ENCODE results near the gene MLXIP. TPM values are rescaled to one million over a fixed set of nuclear protein-coding genes. Genes with fewer than 3 reads are reported as not detected.

MLXIP gene
- total RNA-seq, 4 donors from 2014 or later, result 34.0 to 70.1 (median 46.2) TPM

DNA sequence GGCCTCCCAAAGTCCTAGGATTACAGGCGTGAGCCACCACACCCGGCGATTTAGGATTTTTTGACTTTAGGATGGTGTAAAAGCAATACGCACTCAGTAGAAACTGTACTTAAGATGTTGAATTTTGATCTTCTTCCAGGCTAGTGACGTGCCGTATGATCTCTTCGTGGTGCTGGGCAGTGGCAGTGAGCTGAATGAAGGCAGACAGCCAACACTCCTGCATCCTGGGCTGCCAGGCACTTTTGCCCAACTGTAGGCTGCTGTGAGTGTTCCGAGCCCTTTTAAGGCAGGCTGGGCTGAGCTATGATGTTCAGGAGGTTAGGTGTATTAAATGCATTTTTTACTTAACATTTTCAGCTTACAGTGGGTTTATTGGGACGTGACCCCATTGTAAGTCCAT, 74.2 kb downstream of the MLXIP start:
- Histone ChIP-seq H3K27me3 (no peaks in the 10 kb centered on the region), H3K4me3 (replicated peaks in 1 of 3) (no peak overlapping the region), H3K9me3 (no peaks in the 10 kb centered on the region), H3K27ac (no peak overlapping the region), H3K4me1 (no peaks in the 10 kb centered on the region), H3K36me3 (no peaks in the 10 kb centered on the region)
- TF ChIP-seq, protein P1, sequence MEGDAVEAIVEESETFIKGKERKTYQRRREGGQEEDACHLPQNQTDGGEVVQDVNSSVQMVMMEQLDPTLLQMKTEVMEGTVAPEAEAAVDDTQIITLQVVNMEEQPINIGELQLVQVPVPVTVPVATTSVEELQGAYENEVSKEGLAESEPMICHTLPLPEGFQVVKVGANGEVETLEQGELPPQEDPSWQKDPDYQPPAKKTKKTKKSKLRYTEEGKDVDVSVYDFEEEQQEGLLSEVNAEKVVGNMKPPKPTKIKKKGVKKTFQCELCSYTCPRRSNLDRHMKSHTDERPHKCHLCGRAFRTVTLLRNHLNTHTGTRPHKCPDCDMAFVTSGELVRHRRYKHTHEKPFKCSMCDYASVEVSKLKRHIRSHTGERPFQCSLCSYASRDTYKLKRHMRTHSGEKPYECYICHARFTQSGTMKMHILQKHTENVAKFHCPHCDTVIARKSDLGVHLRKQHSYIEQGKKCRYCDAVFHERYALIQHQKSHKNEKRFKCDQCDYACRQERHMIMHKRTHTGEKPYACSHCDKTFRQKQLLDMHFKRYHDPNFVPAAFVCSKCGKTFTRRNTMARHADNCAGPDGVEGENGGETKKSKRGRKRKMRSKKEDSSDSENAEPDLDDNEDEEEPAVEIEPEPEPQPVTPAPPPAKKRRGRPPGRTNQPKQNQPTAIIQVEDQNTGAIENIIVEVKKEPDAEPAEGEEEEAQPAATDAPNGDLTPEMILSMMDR (IDR thresholded peaks at IDR 0.05), result no peak
- TF ChIP-seq POLR2A (IDR thresholded peaks at IDR 0.05), result no peak
- intact Hi-C loops (cut with DNase I), result no loop called here
- 90 to 94% methylated on average over 9 of the region's 9 CpGs for WGBS, 2 donors
- DNase-seq, result no peak

DNA sequence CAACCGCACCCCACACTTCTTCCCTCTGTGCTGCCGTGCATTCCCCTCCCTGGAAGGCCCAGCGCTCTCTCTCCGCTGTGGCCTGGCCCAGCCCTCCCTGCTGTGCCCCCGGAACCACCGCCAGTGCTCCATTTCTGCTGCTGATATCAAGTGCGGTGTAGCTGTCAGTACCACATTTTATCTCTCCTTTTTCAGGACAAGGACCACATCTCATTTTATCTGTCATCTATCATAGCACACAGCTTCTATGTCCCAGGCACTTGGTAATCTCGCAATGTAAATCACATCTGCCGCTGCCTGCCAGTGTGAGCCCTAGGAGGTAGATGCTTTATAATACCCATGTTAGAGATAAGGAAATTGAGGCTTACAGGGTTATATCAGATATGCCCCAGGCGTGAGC, 77.1 kb downstream of the MLXIP start:
- WGBS, 2 donors, result 85 to 86% methylated on average over 10 of the region's 10 CpGs
- H3K36me3 ChIP-seq, result no peaks in the 10 kb centered on the region
- intact Hi-C loops (cut with DNase I), result no loop called here
- no peaks in the 10 kb centered on the region for H3K9me3 ChIP-seq
- H3K27ac ChIP-seq, result no peak overlapping the region
- H3K4me1 ChIP-seq, result no peaks in the 10 kb centered on the region
- TF ChIP-seq POLR2A (IDR thresholded peaks at IDR 0.05), result no peak
- TF ChIP-seq, protein P1 (IDR thresholded peaks at IDR 0.05), result no peak
- H3K4me3 ChIP-seq (replicated peaks in 1 of 3), result no peak overlapping the region
- no peak for DNase-seq
- H3K27me3 ChIP-seq, result no peaks in the 10 kb centered on the region

DNA sequence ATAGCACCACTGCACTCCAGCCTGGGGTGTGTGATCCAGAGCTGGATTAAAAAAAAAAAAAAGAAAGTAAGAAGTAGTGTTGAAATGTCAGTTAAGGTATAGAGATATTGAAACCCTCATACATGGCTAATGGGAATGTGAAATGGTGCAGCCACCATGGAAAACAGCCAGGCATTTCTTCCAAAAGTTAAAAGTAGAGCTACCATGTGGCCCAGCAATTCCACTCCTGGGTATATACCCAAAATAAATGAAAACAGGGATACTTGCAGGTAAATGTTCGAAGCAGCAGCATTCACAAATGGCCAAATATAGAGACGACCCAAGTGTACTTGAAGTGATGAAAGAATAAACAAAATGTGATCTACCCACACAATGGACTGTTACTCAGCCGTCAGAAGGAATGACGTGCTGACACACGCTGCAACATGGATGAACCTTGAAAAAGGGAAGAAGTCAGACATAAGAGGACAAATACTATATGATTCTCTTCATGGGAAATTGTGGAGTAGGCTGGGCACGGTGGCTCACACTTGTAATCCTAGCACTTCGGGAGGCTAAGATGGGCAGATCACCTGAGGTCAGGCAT, 80.2 kb downstream of the MLXIP start:
- Histone ChIP-seq H3K27ac (no peak overlapping the region), H3K4me1 (no peaks in the 10 kb centered on the region), H3K4me3 (replicated peaks in 1 of 3) (no peak overlapping the region), H3K36me3 (no peaks in the 10 kb centered on the region), H3K27me3 (no peaks in the 10 kb centered on the region), H3K9me3 (no peaks in the 10 kb centered on the region)
- DNase-seq, result no peak
- intact Hi-C loops (cut with DNase I), result no loop called here
- TF ChIP-seq POLR2A (IDR thresholded peaks at IDR 0.05), result no peak
- TF ChIP-seq, protein P1 (IDR thresholded peaks at IDR 0.05), result no peak
- WGBS, 2 donors, result 87 to 89% methylated on average over 7 of the region's 7 CpGs

DNA sequence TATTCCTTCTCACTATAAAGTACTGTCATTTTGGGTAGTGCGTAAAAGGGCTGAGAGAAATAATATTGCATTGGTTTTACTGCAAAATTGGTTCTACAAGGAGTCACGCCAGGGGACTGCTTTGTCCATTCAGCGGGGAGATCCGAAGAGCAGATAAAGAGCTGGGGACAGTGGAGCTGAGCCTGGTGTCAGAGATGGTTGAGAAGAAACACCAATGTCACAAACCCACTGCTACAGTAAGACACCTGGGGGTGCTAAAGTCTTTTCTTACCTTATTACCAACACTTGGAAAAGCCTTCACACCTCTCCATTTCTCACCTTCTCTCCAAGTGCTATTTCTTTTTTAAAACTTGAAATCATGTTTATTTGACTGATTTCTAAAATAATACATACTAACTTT, 81.3 kb downstream of the MLXIP start:
- intact Hi-C loops (cut with DNase I), result no loop called here
- Histone ChIP-seq H3K27ac (no peak overlapping the region), H3K27me3 (no peaks in the 10 kb centered on the region)

DNA sequence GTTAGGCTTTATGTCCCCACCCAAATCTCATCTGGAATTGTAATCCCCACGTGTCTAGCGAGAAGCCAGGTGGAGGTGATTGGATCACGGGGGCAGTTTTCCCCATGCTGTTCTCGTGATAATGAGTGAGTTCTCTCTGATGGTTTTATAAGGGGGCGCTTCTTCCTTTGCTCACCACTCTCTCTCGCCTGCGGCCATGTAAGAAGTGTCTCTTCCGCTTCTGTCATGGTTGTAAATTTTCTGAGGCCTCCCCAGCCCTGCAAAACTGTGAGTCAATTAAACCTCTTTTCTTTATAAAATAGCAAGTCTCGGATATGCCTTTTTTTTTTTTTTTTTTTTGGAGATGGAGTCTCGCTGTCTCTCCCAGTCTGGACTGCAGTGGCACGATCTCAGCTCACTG, 82.2 kb downstream of the MLXIP start:
- H3K4me3 ChIP-seq (replicated peaks in 1 of 3), result no peak overlapping the region
- H3K27ac ChIP-seq, result no peak overlapping the region
- no peaks in the 10 kb centered on the region for H3K27me3 ChIP-seq
- DNase-seq, result no peak
- H3K9me3 ChIP-seq, result no peaks in the 10 kb centered on the region
- 84 to 87% methylated on average over 11 of the region's 11 CpGs for WGBS, 2 donors
- no peaks in the 10 kb centered on the region for H3K4me1 ChIP-seq
- H3K36me3 ChIP-seq, result no peaks in the 10 kb centered on the region
- TF ChIP-seq POLR2A (IDR thresholded peaks at IDR 0.05), result no peak
- TF ChIP-seq, protein P1 (IDR thresholded peaks at IDR 0.05), result no peak
- intact Hi-C loops (cut with DNase I), result no loop called here

More for the DNA sequence above, 81.3 kb downstream of the MLXIP start:
- 66 to 78% methylated on average over 4 of the region's 4 CpGs for WGBS, 2 donors
- no peaks in the 10 kb centered on the region for H3K4me1 ChIP-seq
- H3K36me3 ChIP-seq, result no peaks in the 10 kb centered on the region
- no peak for DNase-seq
- no peak overlapping the region for H3K4me3 ChIP-seq (replicated peaks in 1 of 3)
- no peak for TF ChIP-seq POLR2A (IDR thresholded peaks at IDR 0.05)
- TF ChIP-seq, protein P1 (IDR thresholded peaks at IDR 0.05), result no peak
- H3K9me3 ChIP-seq, result no peaks in the 10 kb centered on the region
